Measurements from ENCODE around the gene LTB4R.

- TF ChIP-seq CTCF (IDR thresholded peaks at IDR 0.05; ENCODE audit: poor library complexity, severe bottlenecking) = no peak
- TF ChIP-seq POLR2AphosphoS5 (IDR thresholded peaks at IDR 0.05) = no peak
- TF ChIP-seq RAD21 (conservative IDR thresholded peaks at IDR 0.05) = no peak
Observed at GRCh38 chr14:24329736-24330135, 18.4 kb downstream of the LTB4R start.
